HL-60 (cell line): ENCODE data around the gene NR1I3.
A peak's percentile ranks its signal among the peaks of the same experiment; 100 is the strongest.

Experiments
- DNase-seq, 2 experiments: peaks; one replicate each; pipeline ENCODE4 v3.0.0-alpha.2; 2010 to 2020; ENCODE audit warnings: low read depth in 1 of 2, low spot score in 1 of 2
- H3K27ac ChIP-seq: fragments of 250-450 bp; sonication (Bioruptor Pico); replicated peaks from 2 replicates; pipeline ENCODE4 v1.5.1; 2020; ENCODE audit warnings: mild to moderate bottlenecking, moderate library complexity
- H3K27me3 ChIP-seq: fragments of 250-450 bp; sonication (Bioruptor Pico); 2 replicates; pipeline ENCODE4 v1.5.1; 2021; ENCODE audit warnings: mild to moderate bottlenecking, moderate library complexity; ENCODE audit not compliant: insufficient read depth, poor library complexity, severe bottlenecking
- H3K4me3 ChIP-seq: replicated peaks from 2 replicates; pipeline ENCODE4 v1.5.1; 2011; ENCODE audit warnings: mild to moderate bottlenecking, control low read depth, low read length; ENCODE audit not compliant: insufficient read depth
- CTCF ChIP-seq: IDR thresholded peaks from one replicate; pipeline ENCODE4 v1.5.1; 2011; ENCODE audit warnings: low read length, control low read depth, inconsistent platforms; ENCODE audit not compliant: insufficient read depth
- GABPA ChIP-seq: IDR thresholded peaks from 2 replicates; pipeline ENCODE4 v1.6.1; 2012; ENCODE audit warnings: low read depth
- POLR2AphosphoS5 ChIP-seq: IDR thresholded peaks from 2 replicates; pipeline ENCODE4 v1.6.1; 2012; ENCODE audit warnings: low read depth
- REST ChIP-seq: IDR thresholded peaks from 2 replicates; pipeline ENCODE4 v1.6.1; 2012; ENCODE audit warnings: low read depth; ENCODE audit not compliant: insufficient replicate concordance
- SPI1 ChIP-seq: IDR thresholded peaks from 2 replicates; pipeline ENCODE4 v1.6.1; 2012; ENCODE audit warnings: low read depth, mild to moderate bottlenecking, borderline replicate concordance

NR1I3 gene

GRCh38 chr1:161200992-161201835 lies 36.8 kb downstream of the NR1I3 start:
- no peak for TF ChIP-seq CTCF
- TF ChIP-seq REST = no peak
- TF ChIP-seq POLR2AphosphoS5 = no peak
- TF ChIP-seq GABPA = no peak
- peak; percentile 68; the same call in 1 of the 2 replicates for TF ChIP-seq SPI1
- Histone ChIP-seq H3K4me3 (peak overlapping the region; percentile 37), H3K27me3 (no peaks in the 10 kb centered on the region), H3K27ac (peak overlapping the region; percentile 95)
- DNase-seq = peak; percentile 57 to 82

- DNase-seq = no peak
- TF ChIP-seq CTCF (no peak), POLR2AphosphoS5 (no peak), SPI1 (no peak), REST (no peak), GABPA (no peak)
- no peaks in the 10 kb centered on the region for H3K27me3 ChIP-seq
- H3K27ac ChIP-seq = peak overlapping the region; percentile 95
- H3K4me3 ChIP-seq = no peak overlapping the region
Observed at GRCh38 chr1:161200421-161200991, 37.5 kb downstream of the NR1I3 start.

- no peak for TF ChIP-seq GABPA
- no peak for TF ChIP-seq SPI1
- TF ChIP-seq POLR2AphosphoS5 = no peak
- no peak for TF ChIP-seq REST
- no peak for TF ChIP-seq CTCF
- no peaks in the 10 kb centered on the region for H3K27me3 ChIP-seq
- H3K27ac ChIP-seq = no peak overlapping the region
- DNase-seq = no peak
- no peak overlapping the region for H3K4me3 ChIP-seq
Observed at GRCh38 chr1:161199506-161200139, 38.4 kb downstream of the NR1I3 start.
